Stimulated activated CD4-positive, alpha-beta T cell treated with anti-CD3 and anti-CD28 coated beads, Interleukin-12 subunit alpha, Interleukin-12 subunit beta, amount 100 ng/mL, for 48 hours (primary cell): ENCODE measurements around the gene BCAR3.
"Not testable (repeated sequence)": the region's sequence is repeated elsewhere in the genome, so short reads cannot be mapped to it uniquely, and the experiment has no call there.

Source experiments
- DNase-seq, 3 donors: peaks; one replicate each; pipeline ENCODE4 v3.0.0-alpha.2; 2020; ENCODE audit warnings: low read depth in 2 of 3, low spot score in 1 of 3

Gene BCAR3

DNA sequence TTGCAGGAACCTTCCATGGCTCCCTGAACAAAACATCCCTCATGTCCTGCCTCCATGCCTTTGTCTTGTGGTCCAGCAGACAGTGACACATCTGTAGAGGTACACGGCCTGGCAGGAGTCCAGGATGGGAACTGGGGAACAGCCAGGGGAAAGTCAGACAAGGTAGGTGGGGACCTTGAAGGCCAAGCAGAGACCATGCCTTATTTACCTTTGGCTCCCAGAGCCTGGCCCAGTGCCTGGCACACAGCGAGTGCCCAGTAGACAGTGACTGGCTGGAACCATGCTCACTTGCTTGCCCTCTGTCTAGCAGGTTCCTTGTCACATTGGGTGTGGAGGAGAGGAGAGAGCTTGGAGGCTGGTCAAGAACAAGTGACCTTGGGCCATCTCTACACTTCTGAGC is 81.0 kb downstream of the BCAR3 start:
- DNase-seq = no peak

DNA sequence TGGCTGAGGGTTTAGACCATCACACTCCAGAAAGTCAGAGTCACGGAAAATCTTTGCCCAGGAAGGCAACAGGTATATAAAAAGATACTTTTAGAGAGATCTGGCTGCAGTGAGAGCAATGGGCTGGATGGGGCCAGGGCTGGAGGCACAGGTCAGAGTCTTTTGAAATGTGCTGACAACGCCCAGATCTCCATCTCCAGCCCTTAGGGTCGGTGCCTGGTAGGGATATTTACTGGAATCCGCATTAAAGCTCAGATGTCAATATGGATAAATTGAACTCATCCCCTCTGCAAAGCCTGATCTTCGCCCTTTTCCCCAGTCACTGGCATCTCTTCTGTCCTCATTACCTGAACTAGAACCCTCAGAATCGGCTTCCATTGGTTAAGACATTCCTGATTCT is 82.2 kb downstream of the BCAR3 start:
- DNase-seq = no peak

DNA sequence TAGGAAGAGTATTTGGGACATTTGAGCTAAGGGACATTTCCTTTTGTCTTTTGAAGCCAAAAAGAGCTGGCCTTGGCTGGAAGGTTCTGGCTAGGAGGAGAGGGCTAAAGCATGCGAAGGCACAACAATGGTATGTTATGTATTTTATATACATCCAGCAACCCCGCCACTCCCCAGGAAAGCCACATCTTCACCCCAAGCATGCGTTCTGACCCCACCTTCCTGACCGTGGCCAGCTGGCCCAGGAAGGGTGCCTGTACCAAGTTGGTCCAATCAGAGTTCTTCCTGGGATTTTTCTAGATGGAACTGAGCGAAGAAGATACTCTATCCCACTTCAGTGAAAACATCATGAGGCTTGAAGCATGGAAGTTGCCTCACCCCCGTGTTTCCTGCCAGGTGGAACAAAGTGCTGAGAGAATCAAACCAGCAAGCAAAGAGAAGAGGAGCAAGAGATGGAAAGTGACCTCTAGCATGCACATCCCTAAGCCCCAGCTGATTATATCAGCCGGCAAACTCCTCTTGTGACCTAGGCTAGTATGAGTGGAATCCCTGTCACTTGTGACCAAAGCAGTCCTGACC is 82.7 kb downstream of the BCAR3 start:
- DNase-seq = no peak

DNA sequence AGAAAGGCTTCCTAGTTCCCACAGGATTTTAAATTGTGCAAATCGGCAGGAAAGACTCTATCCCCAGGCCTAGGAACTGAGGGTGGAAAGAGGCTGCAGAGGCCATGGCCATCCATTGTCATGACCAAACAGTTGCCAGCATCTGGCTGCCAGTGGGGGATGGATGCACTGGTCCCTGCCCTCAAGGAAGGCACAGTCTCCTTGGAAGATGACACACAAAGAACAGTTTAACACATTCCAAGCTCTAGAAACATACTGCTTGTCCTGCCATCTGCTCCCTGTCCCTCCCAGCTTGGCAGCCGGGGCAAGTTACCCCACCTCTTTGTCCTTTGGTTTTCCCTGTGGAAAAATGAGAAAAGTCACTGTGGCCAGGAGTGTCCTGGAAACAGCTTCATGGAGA is 83.2 kb downstream of the BCAR3 start:
- no peak for DNase-seq

DNA sequence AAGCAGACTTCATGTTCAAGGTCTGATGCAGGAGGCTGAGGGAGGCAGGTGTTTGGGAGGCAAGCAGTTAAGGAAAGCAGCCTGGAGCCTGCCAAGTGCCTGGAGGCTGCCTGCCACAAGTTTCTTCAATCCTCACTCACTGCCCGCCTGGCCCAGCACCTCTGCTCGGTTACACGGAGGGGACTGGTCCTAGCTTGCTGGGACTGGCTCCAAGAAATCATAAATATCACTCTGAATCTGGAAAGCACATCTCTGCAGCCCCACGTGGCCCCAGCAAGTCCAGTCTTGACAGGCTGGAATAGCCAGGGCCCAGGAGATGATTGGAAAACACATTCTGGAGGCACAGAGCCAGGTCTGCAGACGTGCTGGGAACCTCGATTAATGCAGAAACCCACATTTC is 83.9 kb downstream of the BCAR3 start:
- DNase-seq = no peak

DNA sequence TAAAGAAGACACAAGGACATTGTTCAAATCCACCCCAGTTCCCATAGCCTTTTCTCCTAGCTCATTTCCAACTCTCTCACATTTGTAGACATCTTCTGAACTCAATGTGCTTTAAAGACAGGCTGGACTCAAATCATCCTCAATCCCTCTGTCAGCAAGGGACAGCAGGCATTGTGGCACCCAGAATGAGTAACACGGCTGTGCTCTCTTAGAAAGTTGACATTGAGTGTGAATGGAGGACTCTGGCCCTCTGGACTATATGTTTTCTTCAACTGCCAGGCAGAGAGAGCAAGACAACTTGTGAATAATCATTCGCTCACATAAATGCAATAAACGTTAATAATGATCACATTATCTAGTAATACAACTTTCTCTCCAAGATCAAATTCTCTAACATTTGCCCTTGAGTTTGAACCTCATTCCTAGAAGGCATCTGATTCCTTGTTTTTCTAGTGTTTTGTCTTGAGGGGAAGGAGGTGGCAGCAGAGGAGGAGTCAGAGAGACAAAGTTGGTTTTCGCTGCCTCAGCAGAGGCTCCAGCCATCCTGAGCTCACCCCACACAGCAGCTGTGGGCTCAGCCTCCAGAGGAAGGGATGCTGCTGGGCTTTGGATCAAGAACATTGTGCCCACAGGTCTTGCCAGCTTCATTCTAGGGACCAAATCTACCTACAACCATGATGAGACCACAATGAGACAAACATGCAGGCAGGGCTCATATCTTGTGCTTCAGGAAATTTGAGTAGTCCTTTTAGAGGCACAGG is 85.1 kb downstream of the BCAR3 start:
- DNase-seq = no peak

DNA sequence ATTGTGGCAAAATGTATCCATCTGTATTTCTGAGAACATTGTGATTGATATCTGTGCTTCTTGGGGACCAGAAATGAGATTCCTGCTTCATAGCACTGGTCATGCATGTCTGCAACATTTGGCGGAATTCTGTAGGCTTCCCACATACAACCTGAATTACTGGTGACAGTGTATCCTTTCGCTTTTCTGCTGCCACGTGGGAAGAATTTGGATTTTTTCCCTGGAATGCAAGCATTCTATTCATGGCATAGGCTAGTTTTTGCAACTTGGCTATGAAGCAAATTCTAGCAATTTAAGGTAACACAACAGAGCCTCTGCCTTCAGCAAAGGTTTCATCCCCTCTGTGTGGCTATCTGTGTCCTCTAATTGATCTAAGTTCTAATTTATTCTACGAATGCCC is 85.9 kb downstream of the BCAR3 start:
- no peak for DNase-seq

DNA sequence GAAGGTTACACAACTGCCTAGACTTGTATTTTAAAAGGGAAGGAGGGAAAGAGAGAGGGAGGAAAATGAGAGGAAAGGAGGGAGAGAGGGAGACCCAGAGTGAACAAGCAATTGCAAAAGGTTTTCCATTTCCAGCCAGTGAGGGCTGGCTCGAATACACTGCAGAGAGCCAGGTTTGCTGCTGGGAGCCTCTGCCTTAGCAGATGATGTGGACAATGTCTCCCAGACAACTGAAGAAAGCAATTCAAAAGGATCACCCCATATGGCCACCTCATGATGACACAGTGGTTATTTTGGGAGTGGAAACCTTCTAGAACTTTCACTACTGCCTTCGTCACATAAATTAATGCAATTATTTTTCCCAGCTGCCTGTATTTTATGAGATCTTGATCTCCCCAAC is 86.4 kb downstream of the BCAR3 start:
- no peak for DNase-seq

DNA sequence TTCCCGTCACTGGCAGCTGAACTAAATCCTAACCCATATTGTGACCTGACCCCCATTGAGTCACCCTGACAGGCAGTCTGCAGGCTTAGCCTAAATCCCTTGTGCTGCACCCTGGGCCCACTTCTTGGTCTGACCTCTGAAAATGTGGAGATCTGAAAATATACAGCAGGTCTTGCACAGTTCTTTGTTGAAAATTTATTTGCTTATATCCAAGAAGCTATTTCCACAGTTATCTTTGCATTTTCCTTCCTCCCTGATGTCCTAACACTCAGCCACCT is 87.1 kb downstream of the BCAR3 start:
- DNase-seq = no peak

DNA sequence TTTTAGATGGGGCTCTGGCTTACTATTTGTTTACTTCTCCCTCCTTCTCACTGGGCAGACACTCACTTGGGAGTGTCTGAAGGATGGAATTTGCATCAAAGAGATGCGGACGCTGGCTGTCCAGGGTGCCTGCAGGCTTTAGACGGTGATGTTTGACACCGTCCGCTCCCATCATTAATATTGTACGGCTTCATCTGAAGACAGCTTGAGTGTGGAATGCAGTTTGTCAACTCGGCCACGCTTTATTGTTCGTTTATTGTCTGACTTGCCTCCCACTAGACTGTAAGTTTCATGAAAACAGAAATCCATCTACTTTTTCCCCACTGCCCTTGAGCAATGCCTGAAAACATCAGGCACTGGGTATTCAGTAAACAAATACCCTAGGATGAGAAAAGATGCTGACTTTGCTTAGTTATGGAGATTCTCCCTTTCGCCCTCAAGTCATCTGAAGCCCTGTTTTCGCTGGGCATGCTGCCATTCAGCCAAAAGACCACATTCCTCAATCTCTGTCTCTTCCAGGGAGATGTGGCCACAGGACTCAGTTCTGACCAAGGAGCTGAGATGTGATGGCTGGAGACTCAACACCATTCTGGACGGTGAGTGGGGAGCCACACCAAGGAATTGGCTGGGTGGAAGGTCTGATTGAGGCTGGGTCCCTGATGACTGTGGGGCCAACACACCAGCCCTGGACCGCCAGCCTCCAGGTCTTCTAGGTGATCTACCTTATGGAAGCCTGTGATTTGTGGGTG is 87.6 kb downstream of the BCAR3 start:
- DNase-seq = no peak

DNA sequence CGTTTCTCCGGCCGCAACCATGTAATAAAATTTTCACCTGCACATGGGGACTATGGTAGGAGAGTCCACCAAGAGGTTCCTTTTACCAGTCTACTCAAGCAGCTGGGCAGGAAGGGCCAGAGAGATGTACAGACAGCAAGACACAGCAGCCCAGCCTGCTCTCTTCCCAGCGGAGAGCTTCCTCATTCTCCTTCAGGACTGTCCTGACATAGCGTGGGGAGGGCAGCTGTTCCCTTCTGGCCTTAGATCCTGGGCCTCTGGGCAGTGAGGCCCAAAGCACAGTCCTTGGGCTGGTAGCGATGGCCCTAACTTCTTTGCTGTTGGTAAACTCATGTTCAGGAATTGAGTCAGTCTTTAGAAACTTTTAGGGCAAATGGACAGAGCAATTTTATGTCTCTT is 89.1 kb downstream of the BCAR3 start:
- DNase-seq = no peak

DNA sequence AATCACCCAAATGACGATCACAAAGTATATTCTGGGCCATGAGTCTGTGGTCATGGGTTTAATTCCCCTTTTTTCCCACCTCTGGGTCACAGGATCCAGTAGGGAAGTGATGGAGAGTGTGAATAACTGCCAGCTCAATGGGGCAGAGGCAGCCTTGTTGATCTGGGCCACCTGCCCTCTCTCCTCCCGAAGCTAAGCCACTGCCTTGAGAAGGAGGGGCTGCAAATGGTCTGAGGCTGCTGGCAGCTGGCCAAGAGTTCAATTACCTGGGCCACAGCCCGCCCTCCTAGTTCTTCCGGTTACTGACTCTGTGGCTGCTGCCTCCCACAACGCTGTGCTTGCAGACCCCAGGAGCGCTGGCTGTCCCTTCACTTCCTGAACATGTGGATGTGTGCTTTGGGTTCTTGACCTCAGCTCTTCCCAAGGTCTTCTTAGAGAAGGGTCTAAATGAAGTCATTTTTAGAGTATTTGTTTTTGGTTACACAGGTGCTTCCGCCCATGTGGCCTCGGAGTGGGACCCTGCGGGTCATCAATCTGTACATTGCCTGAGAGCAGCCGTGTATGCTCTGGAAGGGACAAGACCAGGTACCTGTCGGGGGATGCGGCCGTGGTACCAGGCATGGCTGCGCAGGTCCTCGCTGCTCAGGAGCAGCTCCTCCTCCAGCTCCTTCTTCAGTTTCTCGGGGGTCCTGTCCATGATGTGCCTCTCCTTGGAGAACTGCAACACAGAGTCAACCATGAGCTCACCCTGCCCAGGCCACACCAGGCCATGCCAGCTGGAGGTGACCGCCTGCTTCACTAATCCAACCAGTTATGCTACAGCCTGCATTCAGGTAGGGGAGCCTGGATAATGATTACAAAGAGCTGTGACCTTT is 89.7 kb downstream of the BCAR3 start:
- DNase-seq = no peak

DNA sequence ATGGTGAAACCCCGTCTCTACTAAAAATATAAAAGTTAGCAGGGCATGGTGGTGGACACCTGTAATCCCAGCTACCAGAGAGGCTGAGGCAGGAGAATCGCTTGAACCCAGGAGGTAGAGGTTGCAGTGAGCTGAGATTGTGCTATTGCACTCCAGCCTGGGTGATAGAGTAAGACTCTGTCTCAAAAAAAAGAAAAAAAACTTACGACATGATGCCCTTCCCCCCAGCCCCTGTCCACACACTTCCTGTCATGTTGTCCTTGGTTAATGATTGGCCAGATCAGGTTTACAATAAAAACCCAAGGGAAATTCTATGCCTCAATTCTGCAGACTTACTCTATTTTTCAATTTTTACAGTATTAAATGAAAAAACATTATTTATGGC is 90.4 kb downstream of the BCAR3 start:
- DNase-seq = not testable (repeated sequence)

DNA sequence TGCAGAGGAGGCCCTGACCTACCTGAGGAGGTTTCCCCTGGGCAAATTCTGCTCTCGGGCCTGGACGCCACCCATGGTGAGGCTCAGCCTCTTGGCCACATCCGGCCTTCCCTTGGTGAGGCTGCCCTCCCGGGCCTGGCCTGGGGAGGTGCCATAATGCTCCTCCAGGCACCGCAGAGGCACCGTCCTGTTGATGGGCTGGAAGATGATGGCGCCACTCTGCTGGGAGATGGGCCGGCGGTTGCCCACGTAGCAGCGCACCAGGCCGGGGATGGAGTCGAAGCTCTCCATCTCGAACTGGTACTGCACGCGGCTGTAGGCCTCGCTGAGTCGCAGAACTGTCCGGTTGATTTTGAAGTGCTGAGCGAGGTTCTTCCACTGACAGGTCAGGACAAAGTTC is 92.7 kb downstream of the BCAR3 start:
- DNase-seq = no peak

DNA sequence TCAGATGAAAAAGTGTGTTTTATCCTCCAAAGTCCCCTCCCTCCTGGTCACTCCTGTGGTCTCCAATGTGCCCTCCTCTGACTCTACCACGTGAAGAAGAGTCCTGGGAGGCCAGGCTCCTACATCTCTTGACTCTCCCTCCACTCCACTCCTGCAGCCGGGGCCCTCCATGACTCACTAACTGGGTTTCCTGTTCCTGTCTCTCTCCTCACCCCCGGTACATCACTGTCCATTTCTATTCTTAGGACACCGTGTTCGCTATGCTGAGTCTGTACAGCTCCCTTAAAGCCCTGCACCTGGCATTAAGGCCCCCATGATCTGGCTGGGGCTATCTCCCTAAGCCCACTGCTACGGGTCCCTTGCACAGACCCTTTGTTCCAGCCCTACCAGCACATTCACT is 93.4 kb downstream of the BCAR3 start:
- no peak for DNase-seq

DNA sequence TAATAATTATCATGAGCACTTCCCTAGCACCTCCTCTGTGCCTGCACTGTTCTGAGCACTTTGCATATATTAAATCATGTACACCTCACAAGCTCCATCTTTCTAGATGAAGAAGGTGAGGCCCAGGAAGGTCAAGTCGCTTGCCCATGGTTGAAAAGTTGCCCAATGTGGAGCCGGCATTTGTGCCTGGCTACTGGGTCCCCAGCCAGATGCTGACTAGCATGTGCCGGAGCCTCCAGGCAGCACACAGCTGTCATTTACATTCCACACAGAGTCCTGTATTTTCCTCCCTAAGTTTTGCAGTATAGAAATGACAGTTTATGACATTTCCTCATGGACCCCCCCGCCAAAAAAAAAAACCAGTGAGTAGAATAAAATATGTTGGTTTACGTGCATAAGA is 94.3 kb downstream of the BCAR3 start:
- DNase-seq = no peak

DNA sequence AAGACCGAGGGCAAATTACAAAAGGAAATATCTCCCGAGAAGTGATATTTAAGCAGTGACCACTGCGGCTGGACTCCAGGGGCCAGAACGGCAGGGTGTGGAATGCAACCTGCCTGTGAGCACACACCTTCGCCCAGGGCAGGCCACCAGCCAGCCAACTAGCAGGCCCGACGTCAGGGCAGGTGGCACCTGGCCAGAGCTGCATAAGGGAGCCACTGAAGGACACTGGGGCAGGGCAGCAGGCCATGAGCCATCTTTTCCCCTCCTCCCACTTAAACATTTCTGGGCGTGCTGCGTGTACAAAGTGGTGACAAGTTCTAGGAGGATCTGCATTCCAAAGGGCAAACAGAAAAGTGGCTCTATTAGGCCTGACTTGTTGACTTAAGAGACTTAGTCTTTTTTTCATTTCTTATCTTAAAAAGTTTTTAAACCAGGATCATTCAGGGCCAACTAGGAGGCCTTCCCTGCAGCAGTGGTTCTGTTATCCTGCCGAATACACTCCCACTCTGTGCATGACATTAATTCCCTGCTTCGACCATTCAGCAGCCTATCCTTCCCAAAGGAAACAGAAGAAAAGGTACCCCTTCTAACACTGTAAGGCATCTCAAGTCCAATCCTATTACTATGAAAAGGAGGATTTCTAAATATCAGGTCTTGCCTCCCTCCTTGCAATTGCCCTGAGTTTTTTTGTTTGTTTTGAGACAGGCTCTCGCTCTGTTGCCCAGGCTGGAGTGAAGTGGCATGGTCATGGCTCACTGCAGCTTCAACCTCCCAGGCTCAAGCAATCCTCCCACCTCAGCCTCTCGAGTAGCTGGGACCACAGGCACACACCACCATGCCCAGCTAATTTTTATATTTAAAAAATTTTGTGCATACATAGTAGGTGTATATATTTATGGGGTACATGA is 96.3 kb downstream of the BCAR3 start:
- DNase-seq = no peak

DNA sequence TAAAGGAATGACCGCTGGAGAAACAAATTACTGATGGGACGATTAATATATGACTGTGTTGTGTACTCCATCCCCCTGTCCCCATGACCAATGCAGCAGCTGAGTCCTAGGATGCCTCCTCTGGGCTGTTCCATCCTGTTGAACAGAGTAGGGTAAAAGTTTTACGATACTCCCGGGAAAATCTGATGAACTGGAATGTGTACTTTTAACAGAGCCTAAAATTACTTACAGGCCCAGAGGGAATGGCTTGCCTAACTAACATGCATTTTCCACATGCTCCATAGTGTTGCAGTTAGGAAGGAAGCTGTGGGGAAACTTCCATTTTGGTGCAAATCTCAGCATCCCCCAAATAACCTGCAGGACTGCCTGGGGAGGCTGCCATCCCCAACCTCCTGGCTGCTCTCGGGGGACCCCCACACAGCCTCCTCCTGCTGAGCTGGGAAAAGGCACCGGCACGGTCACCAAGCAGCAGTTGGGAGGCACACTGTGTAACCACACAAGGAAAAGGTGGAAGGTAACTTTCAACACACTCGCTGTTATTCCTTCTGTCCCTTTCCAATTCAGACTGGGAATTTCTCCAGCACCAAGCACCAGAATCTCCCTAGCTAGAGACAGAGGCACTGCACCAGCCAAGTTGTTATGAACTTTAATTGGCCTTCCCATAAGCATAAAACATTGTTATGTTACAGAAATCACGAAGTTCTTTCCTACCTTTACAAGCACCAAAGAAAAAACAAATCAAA is 97.2 kb downstream of the BCAR3 start:
- DNase-seq = no peak

DNA sequence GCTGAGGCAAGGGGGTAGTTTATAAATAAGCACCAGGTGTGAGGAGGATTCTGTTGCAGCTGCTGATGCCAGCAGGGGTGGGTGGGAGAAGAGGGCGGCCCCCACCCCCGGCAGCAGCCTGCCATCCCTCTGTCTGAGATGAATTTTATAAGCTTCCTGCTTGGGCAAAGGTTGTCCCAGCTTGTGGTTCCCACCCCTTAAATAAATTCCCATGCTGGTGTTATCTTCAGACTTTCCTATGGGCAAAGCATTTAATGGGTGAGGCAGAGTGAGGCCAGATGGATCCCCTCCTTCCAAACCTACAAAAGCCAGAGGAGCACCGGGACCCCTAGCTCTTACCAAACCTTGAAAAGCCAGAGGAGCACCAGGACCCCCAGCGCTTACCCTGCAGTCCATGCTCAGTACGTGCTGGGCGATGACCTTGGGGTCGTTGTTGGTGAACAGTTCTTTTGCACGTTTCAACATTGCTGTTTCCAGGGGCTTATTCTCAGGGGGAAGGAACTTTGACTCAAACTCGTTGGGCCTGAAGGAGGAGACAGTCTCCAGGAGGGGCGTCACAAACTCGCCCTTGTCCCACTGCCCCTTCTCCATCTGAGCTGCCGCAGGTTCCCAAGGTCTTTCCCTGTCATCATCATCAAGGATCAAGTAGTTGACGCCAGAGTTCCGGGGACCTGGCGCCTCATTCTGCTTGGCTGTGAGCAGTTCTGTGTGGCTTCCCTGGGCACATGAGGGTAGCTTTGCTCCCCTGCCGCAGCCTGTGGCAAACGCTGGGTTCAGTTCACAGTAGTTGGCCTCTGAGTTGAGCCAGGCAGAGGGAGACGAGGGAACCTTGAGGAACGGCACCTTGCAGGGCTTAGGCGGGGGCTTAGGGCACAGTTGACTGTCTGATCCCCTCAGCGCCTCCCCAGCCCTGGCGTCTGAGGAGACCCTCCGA is 99.5 kb downstream of the BCAR3 start:
- DNase-seq = no peak
